ENCODE data around the gene CHST1. TPM values are rescaled to one million over a fixed set of nuclear protein-coding genes. Genes with fewer than 3 reads are reported as not detected.

Gene CHST1
- total RNA-seq, 1 donor from 2014 or later, result 1.1 TPM

DNA sequence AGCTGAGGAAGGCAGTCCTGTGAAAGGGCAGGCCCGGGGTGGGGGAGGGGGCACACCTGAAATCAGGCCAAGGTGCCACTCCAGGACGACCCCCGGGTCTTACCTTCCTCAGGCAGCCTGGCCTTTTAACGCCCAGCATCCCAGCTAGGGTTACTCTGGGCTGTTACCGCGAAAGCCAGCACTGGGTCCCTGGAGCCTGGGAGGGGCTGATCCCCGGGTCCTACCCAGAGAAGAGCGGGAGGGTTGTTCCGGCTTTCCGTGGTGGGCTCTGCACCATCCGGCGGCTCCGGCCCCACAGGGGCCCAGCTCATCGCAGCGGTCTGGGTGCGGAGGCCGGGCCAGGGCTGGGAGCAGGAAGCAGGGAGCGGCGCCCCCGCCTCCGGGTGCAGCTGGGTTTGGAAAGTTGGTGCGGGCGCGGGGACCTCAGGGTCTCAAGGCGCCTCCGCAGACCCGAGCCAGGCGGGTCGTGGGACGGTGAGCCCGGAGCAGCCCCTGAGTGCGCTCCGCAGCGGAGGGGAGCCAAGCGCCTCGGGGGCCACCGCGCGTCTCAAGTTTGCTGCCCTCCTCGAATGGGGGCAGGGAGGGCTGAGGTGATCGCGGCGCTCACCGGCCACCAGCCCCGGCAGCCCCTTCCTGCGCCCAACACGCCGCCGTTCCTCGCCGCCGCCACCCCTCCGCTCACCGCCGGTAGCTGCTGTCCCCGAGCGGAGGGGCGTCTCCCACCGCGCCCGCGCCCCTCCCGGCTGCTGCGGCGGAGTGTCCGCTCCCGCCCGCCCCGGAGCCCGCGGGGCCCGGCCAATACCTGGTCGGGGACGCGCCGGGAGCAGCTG lies 831 bp downstream of the CHST1 start:
- H3K4me3 Mint-ChIP-seq, result peak overlapping the region; percentile 38
- H3K4me1 Mint-ChIP-seq, result peaks cover 43% of the 10 kb centered on the region
- TF ChIP-seq, protein P1, sequence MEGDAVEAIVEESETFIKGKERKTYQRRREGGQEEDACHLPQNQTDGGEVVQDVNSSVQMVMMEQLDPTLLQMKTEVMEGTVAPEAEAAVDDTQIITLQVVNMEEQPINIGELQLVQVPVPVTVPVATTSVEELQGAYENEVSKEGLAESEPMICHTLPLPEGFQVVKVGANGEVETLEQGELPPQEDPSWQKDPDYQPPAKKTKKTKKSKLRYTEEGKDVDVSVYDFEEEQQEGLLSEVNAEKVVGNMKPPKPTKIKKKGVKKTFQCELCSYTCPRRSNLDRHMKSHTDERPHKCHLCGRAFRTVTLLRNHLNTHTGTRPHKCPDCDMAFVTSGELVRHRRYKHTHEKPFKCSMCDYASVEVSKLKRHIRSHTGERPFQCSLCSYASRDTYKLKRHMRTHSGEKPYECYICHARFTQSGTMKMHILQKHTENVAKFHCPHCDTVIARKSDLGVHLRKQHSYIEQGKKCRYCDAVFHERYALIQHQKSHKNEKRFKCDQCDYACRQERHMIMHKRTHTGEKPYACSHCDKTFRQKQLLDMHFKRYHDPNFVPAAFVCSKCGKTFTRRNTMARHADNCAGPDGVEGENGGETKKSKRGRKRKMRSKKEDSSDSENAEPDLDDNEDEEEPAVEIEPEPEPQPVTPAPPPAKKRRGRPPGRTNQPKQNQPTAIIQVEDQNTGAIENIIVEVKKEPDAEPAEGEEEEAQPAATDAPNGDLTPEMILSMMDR (conservative IDR thresholded peaks at IDR 0.05), result no peak
- H3K9me3 Mint-ChIP-seq, result no peaks in the 10 kb centered on the region
- no peaks in the 10 kb centered on the region for H3K36me3 Mint-ChIP-seq (ENCODE audit: low read depth)
- DNase-seq (ENCODE audit: low read depth, low spot score), result no peak
- H3K27me3 Mint-ChIP-seq (ENCODE audit: low read depth), result peaks cover 70% of the 10 kb centered on the region
- H3K27ac Mint-ChIP-seq (ENCODE audit: unreplicated experiment), result no peak overlapping the region

DNA sequence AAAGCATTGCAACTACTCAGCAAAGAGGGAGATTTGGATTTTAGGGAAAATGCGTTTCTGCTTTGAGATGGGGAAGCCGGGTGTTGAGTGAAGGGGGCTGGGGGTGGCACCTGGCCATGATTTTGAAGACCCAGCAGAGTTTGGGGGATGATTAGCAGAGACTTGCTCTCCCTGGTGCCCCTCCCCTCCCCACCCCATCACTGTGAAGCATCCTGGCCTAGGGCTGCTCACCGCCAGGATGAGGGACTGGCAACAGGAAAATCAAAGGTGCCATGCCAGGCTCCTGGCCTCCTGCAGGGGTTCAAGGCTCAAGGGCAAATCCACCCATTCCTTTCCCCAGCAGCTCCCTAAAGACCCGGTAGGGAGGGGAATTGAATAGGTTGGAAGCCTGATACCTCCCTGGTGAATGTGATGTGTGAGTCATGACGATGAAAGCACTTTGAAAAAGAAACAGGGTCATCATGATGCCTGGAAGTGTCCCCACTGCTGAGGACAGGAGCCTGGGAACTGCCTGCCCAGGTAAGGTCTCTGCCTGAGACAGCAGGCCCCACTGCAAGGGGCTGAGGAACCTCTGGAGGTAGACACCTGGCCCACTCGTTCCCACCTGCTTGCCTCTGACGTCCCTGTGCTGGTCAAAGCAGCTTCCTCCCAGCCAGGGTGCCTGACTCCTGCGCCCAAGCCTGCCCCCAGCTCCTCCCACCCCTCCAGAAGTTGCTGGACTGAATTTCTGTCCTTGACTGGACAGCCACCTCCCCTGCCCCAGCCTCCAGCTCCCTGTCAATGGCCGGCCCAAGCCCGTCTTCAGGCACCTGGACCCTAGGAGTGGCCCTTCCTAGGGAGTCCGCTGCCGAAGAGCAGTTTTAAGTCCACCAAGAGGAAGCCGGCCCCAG lies 1.7 kb downstream of the CHST1 start:
- no peak for DNase-seq (ENCODE audit: low read depth, low spot score)
- H3K4me3 Mint-ChIP-seq, result peak overlapping the region; percentile 88
- H3K27ac Mint-ChIP-seq (ENCODE audit: unreplicated experiment), result peak overlapping the region; percentile 5
- peaks cover 37% of the 10 kb centered on the region for H3K4me1 Mint-ChIP-seq
- no peaks in the 10 kb centered on the region for H3K9me3 Mint-ChIP-seq
- TF ChIP-seq, protein P1 (conservative IDR thresholded peaks at IDR 0.05), result no peak
- peaks cover 66% of the 10 kb centered on the region for H3K27me3 Mint-ChIP-seq (ENCODE audit: low read depth)
- H3K36me3 Mint-ChIP-seq (ENCODE audit: low read depth), result no peaks in the 10 kb centered on the region

DNA sequence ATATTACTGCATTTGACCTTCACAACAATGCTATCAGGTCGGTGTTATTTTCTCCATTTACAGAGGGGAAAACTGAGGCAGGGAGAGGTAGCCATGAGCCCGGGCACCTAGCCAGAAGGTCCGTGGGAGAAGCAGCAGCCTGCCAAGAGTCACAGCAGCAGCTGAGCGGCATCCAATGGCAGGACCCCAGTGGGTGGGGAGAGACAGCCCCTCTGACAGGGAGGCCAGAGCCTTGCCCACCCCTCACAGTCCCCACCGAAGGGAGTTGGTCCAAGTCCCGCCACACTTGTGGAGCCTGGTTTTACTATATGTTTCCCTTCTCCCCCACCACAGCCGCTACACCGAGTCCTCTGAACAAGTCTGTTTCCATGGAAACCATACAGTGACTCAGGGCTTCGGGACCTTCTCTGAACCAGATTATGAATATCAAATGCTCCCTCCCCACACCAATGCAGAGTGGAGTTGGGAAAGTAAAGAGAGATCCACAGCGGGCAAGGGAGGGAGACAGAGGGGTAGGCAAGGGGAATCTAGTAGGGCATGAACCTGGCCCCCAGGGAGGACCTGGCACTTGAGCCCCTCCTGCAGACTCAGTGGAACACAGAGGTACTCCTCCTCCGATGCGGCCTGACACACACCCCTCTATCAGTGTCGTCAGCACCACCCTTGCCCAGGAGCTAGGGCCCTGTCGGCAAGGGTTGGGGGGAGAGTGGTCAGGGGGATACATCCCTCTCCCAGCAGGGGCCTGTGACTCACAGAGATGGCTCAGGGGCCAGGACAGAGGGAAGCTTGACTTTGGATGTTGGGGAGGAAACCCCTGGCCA lies 2.5 kb downstream of the CHST1 start:
- Mint-ChIP-seq H3K36me3 (ENCODE audit: low read depth) (no peaks in the 10 kb centered on the region), H3K27me3 (ENCODE audit: low read depth) (peaks cover 62% of the 10 kb centered on the region), H3K4me1 (peaks cover 40% of the 10 kb centered on the region), H3K27ac (ENCODE audit: unreplicated experiment) (peak overlapping the region; percentile 35), H3K9me3 (no peaks in the 10 kb centered on the region), H3K4me3 (peak overlapping the region; percentile 88)
- no peak for DNase-seq (ENCODE audit: low read depth, low spot score)
- TF ChIP-seq, protein P1 (conservative IDR thresholded peaks at IDR 0.05), result no peak

DNA sequence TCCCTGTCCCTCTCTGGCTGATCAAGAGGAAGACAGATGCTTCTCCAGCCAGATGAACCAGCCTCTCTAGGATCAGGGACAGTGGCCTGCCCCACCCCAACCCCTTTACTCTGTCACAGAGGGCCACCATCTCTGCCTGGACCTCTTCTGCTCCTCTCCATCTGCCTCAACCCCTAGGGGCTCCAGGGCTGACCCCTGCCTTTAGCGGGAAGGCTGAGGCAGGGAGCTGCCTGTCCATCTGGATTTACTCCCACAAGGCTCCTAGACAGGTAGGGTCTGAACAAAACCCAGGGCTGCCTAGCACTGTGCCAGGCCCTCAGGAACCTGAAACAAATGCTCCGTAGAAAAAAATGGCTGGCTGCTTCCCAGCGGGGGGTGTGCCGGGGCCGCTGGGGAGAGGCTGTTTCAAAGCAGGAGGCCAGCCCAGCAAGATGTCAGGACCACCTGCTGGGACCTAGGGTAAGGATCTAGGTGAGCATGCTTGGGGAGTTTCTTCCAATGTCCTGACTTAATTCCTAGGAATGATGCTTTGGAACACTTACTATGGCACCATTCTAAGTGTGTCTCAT lies 3.2 kb downstream of the CHST1 start:
- Mint-ChIP-seq H3K36me3 (ENCODE audit: low read depth) (no peaks in the 10 kb centered on the region), H3K27ac (ENCODE audit: unreplicated experiment) (no peak overlapping the region), H3K4me1 (peaks cover 34% of the 10 kb centered on the region), H3K9me3 (no peaks in the 10 kb centered on the region), H3K4me3 (peak overlapping the region; percentile 88), H3K27me3 (ENCODE audit: low read depth) (peaks cover 55% of the 10 kb centered on the region)
- no peak for DNase-seq (ENCODE audit: low read depth, low spot score)
- TF ChIP-seq, protein P1 (conservative IDR thresholded peaks at IDR 0.05), result no peak

All from neural crest cell (in vitro differentiated cells).